Measurements from ENCODE around the gene VAMP2. TPM values are rescaled to one million over a fixed set of nuclear protein-coding genes. Genes with fewer than 3 reads are reported as not detected.

The VAMP2 gene
- total RNA-seq, 1 experiment from 2014 or later, result 3.2 TPM

GRCh38 chr17:8137645-8138373, 24.9 kb downstream of the VAMP2 start:
- in situ Hi-C loops (cut with HindIII; ENCODE audit: low pct_unique_long_range_greater_than_20kb, low sequenced_read_pairs), result no loop called here
- DNase-seq (ENCODE audit: low read depth, low spot score), result no peak

- in situ Hi-C loops (cut with HindIII; ENCODE audit: low pct_unique_long_range_greater_than_20kb, low sequenced_read_pairs), result no loop called here
- DNase-seq (ENCODE audit: low read depth, low spot score), result no peak
Measured at GRCh38 chr17:8133941-8134340, 28.8 kb downstream of the VAMP2 start.

GRCh38 chr17:8133399-8133798, 29.3 kb downstream of the VAMP2 start:
- in situ Hi-C loops (cut with HindIII; ENCODE audit: low pct_unique_long_range_greater_than_20kb, low sequenced_read_pairs), result no loop called here
- DNase-seq (ENCODE audit: low read depth, low spot score), result no peak

- in situ Hi-C loops (cut with HindIII; ENCODE audit: low pct_unique_long_range_greater_than_20kb, low sequenced_read_pairs), result no loop called here
- DNase-seq (ENCODE audit: low read depth, low spot score), result no peak
Measured at GRCh38 chr17:8131844-8132441, 30.8 kb downstream of the VAMP2 start.

GRCh38 chr17:8128125-8128784, 34.5 kb downstream of the VAMP2 start:
- in situ Hi-C loops (cut with HindIII; ENCODE audit: low pct_unique_long_range_greater_than_20kb, low sequenced_read_pairs), result no loop called here
- DNase-seq (ENCODE audit: low read depth, low spot score), result no peak

- peak; percentile 61 for DNase-seq (ENCODE audit: low read depth, low spot score)
- in situ Hi-C loops (cut with HindIII; ENCODE audit: low pct_unique_long_range_greater_than_20kb, low sequenced_read_pairs), result no loop called here
Measured at GRCh38 chr17:8126491-8127066, 36.2 kb downstream of the VAMP2 start.

GRCh38 chr17:8125947-8126490, 36.7 kb downstream of the VAMP2 start:
- in situ Hi-C loops (cut with HindIII; ENCODE audit: low pct_unique_long_range_greater_than_20kb, low sequenced_read_pairs), result no loop called here
- peak; percentile 53 for DNase-seq (ENCODE audit: low read depth, low spot score)

GRCh38 chr17:8125154-8125946, 37.4 kb downstream of the VAMP2 start:
- peak; percentile 85 for DNase-seq (ENCODE audit: low read depth, low spot score)
- in situ Hi-C loops (cut with HindIII; ENCODE audit: low pct_unique_long_range_greater_than_20kb, low sequenced_read_pairs), result no loop called here

- no peak for DNase-seq (ENCODE audit: low read depth, low spot score)
- in situ Hi-C loops (cut with HindIII; ENCODE audit: low pct_unique_long_range_greater_than_20kb, low sequenced_read_pairs), result no loop called here
Measured at GRCh38 chr17:8124350-8125153, 38.2 kb downstream of the VAMP2 start.

- in situ Hi-C loops (cut with HindIII; ENCODE audit: low pct_unique_long_range_greater_than_20kb, low sequenced_read_pairs), result no loop called here
- peak; percentile 32 for DNase-seq (ENCODE audit: low read depth, low spot score)
Measured at GRCh38 chr17:8123695-8124349, 38.9 kb downstream of the VAMP2 start, which contains the start of gene HES7. Gene HES7, minus strand, starts transcription at chr17:8124106. Its CDS starts 22 bp downstream, at chr17:8124084.

- DNase-seq (ENCODE audit: low read depth, low spot score), result no peak
- in situ Hi-C loops (cut with HindIII; ENCODE audit: low pct_unique_long_range_greater_than_20kb, low sequenced_read_pairs), result no loop called here
Measured at GRCh38 chr17:8122924-8123694, 39.6 kb downstream of the VAMP2 start.

GRCh38 chr17:8122422-8122923, 40.3 kb downstream of the VAMP2 start:
- in situ Hi-C loops (cut with HindIII; ENCODE audit: low pct_unique_long_range_greater_than_20kb, low sequenced_read_pairs), result no loop called here
- DNase-seq (ENCODE audit: low read depth, low spot score), result peak; percentile 34

- peak; percentile 63 for DNase-seq (ENCODE audit: low read depth, low spot score)
- in situ Hi-C loops (cut with HindIII; ENCODE audit: low pct_unique_long_range_greater_than_20kb, low sequenced_read_pairs), result no loop called here
Measured at GRCh38 chr17:8121681-8122421, 40.9 kb downstream of the VAMP2 start.

GRCh38 chr17:8121407-8121680, 41.4 kb downstream of the VAMP2 start:
- in situ Hi-C loops (cut with HindIII; ENCODE audit: low pct_unique_long_range_greater_than_20kb, low sequenced_read_pairs), result no loop called here

More at GRCh38 chr17:8121407-8121680, 41.4 kb downstream of the VAMP2 start:
- DNase-seq (ENCODE audit: low read depth, low spot score), result no peak
